GM21423 (cell line): ENCODE results near the gene PRKRIP1.
"Not testable (repeated sequence)": the region's sequence is repeated elsewhere in the genome, so short reads cannot be mapped to it uniquely, and the experiment has no call there.

Experiments used
- ATAC-seq: cut with Tn5 transposase; IDR thresholded peaks from one replicate; pipeline ENCODE4 v1.9.1; 2021; ENCODE audit warnings: mild to moderate bottlenecking, moderate library complexity; ENCODE audit not compliant: unreplicated experiment

The PRKRIP1 gene

GRCh38 chr7:102395873-102396709, at the start of gene PRKRIP1:
Gene PRKRIP1, plus strand, starts transcription at chr7:102396363. Its CDS starts 49 bp downstream, at chr7:102396412.
- ATAC-seq: peak; percentile 99

- ATAC-seq: not testable (repeated sequence)
Measured at GRCh38 chr7:102346983-102347382, 49.2 kb upstream of the PRKRIP1 start.

- not testable (repeated sequence) for ATAC-seq
Measured at GRCh38 chr7:102356344-102356743, 39.8 kb upstream of the PRKRIP1 start, which contains the start of gene SPDYE6. Gene SPDYE6, minus strand, starts transcription at chr7:102356444. Its CDS starts 421 bp downstream, at chr7:102356023.

GRCh38 chr7:102363549-102364393, 32.4 kb upstream of the PRKRIP1 start:
- peak; percentile 99 for ATAC-seq

GRCh38 chr7:102364394-102364886, 31.7 kb upstream of the PRKRIP1 start:
- not testable (repeated sequence) for ATAC-seq

- ATAC-seq: not testable (repeated sequence)
Measured at GRCh38 chr7:102365390-102365789, 30.8 kb upstream of the PRKRIP1 start.

- not testable (repeated sequence) for ATAC-seq
Measured at GRCh38 chr7:102370038-102370437, 26.1 kb upstream of the PRKRIP1 start.

GRCh38 chr7:102372796-102373195, 23.4 kb upstream of the PRKRIP1 start:
- not testable (repeated sequence) for ATAC-seq

GRCh38 chr7:102376964-102377466, 19.1 kb upstream of the PRKRIP1 start:
- ATAC-seq: no peak

GRCh38 chr7:102380837-102381236, 15.3 kb upstream of the PRKRIP1 start:
- ATAC-seq: not testable (repeated sequence)

GRCh38 chr7:102381696-102382425, 14.3 kb upstream of the PRKRIP1 start:
- ATAC-seq: not testable (repeated sequence)

- ATAC-seq: no peak
Measured at GRCh38 chr7:102387064-102387463, 9.1 kb upstream of the PRKRIP1 start.

GRCh38 chr7:102389810-102390209, 6.4 kb upstream of the PRKRIP1 start:
- ATAC-seq: no peak

GRCh38 chr7:102390697-102391484, 5.3 kb upstream of the PRKRIP1 start:
- ATAC-seq: no peak

GRCh38 chr7:102392330-102392729, 3.8 kb upstream of the PRKRIP1 start:
- ATAC-seq: no peak

- ATAC-seq: no peak
Measured at GRCh38 chr7:102393467-102393866, 2.7 kb upstream of the PRKRIP1 start.

- no peak for ATAC-seq
Measured at GRCh38 chr7:102395592-102395872, 631 bp upstream of the PRKRIP1 start.

- no peak for ATAC-seq
Measured at GRCh38 chr7:102396710-102397019, 502 bp downstream of the PRKRIP1 start.

- ATAC-seq: no peak
Measured at GRCh38 chr7:102398543-102398942, 2.4 kb downstream of the PRKRIP1 start.

GRCh38 chr7:102400360-102400759, 4.2 kb downstream of the PRKRIP1 start:
- ATAC-seq: no peak
